Trophoblast cell (in vitro differentiated cells and primary cell): ENCODE data around the gene SHANK1.
A peak's percentile ranks its signal among the peaks of the same experiment; 100 is the strongest.

Experiments used
- DNase-seq, 2 donors: peaks; one replicate each; pipeline ENCODE4 v3.0.0-alpha.2; 2016
- H2AFZ ChIP-seq: 2 replicates; pipeline ENCODE4 v1.6.1; 2013; ENCODE audit warnings: low read length, moderate library complexity, mild to moderate bottlenecking; ENCODE audit not compliant: insufficient read depth, poor library complexity
- H2AK5ac ChIP-seq: 2 replicates; pipeline ENCODE4 v1.6.1; 2013; ENCODE audit warnings: mild to moderate bottlenecking, low read length
- H2BK120ac ChIP-seq: 2 replicates; pipeline ENCODE4 v1.6.1; 2013; ENCODE audit warnings: low read length, mild to moderate bottlenecking, moderate library complexity; ENCODE audit not compliant: insufficient read depth, poor library complexity
- H2BK12ac ChIP-seq: 2 replicates; pipeline ENCODE4 v1.6.1; 2013; ENCODE audit warnings: mild to moderate bottlenecking, low read length, moderate library complexity
- H2BK5ac ChIP-seq: 2 replicates; pipeline ENCODE4 v1.6.1; 2013; ENCODE audit warnings: low read length, low read depth, moderate library complexity, mild to moderate bottlenecking; ENCODE audit not compliant: poor library complexity
- H3K14ac ChIP-seq: 2 replicates; pipeline ENCODE4 v1.6.1; 2013; ENCODE audit warnings: mild to moderate bottlenecking, low read length
- H3K18ac ChIP-seq: 2 replicates; pipeline ENCODE4 v1.6.1; 2013; ENCODE audit warnings: mild to moderate bottlenecking, low read length
- H3K23ac ChIP-seq: 2 replicates; pipeline ENCODE4 v1.6.1; 2013; ENCODE audit warnings: low read length
- H3K27ac ChIP-seq: 2 replicates; pipeline ENCODE4 v1.5.1; 2013; ENCODE audit warnings: low read depth, mild to moderate bottlenecking, inconsistent platforms, low read length, moderate library complexity
- H3K27me3 ChIP-seq: 2 replicates; pipeline ENCODE4 v1.6.1; 2013; ENCODE audit warnings: inconsistent platforms, mild to moderate bottlenecking, low read length, moderate library complexity; ENCODE audit not compliant: insufficient read depth
- H3K36me3 ChIP-seq, 2 experiments: 1 replicate in 1 of 2; 2 replicates in 1 of 2; pipeline ENCODE4 v1.6.1; 2013; ENCODE audit warnings: low read length in 2 of 2, mild to moderate bottlenecking in 2 of 2, moderate library complexity in 1 of 2; ENCODE audit not compliant: insufficient read depth in 2 of 2, control insufficient read depth in 1 of 2
- H3K4ac ChIP-seq: 2 replicates; pipeline ENCODE4 v1.6.1; 2013; ENCODE audit warnings: low read depth, mild to moderate bottlenecking, low read length, moderate library complexity
- H3K4me1 ChIP-seq, 2 experiments: 1 replicate in 1 of 2; 2 replicates in 1 of 2; pipeline ENCODE4 v1.6.1; 2013; ENCODE audit warnings: low read length in 2 of 2, mild to moderate bottlenecking in 2 of 2, moderate library complexity in 1 of 2; ENCODE audit not compliant: insufficient read depth in 2 of 2, control insufficient read depth in 1 of 2
- H3K4me2 ChIP-seq: 2 replicates; pipeline ENCODE4 v1.6.1; 2013; ENCODE audit warnings: inconsistent platforms, mild to moderate bottlenecking, low read length, moderate library complexity
- H3K4me3 ChIP-seq: 2 replicates; pipeline ENCODE4 v1.5.1; 2013; ENCODE audit warnings: mild to moderate bottlenecking, low read depth, low read length, inconsistent platforms
- H3K79me1 ChIP-seq: one replicate; pipeline ENCODE4 v1.6.1; 2013; ENCODE audit warnings: low read length
- H3K79me2 ChIP-seq: 2 replicates; pipeline ENCODE4 v1.6.1; 2013; ENCODE audit warnings: low read length, mild to moderate bottlenecking; ENCODE audit not compliant: control insufficient read depth, insufficient read depth, poor library complexity
- H3K9ac ChIP-seq: 2 replicates; pipeline ENCODE4 v1.6.1; 2013; ENCODE audit warnings: mild to moderate bottlenecking, low read length
- H3K9me3 ChIP-seq: 2 replicates; pipeline ENCODE4 v1.6.1; 2013; ENCODE audit warnings: low read depth, mild to moderate bottlenecking, control low read depth, inconsistent platforms, low read length; ENCODE audit not compliant: insufficient read depth
- H4K12ac ChIP-seq: 2 replicates; pipeline ENCODE4 v1.6.1; 2013; ENCODE audit warnings: low read depth, mild to moderate bottlenecking, low read length, moderate library complexity
- H4K8ac ChIP-seq: 2 replicates; pipeline ENCODE4 v1.6.1; 2013; ENCODE audit warnings: low read depth, mild to moderate bottlenecking, low read length, moderate library complexity
- H4K91ac ChIP-seq: one replicate; pipeline ENCODE4 v1.6.1; 2013; ENCODE audit warnings: low read depth, mild to moderate bottlenecking, low read length, moderate library complexity
- WGBS: extraction: QIAGEN DNeasy Blood & Tissue Kit; methylation state at CpG from one replicate; pipeline ENCODE4 v1.1.7; 2013; ENCODE audit warnings: missing lambda C conversion rate; ENCODE audit not compliant: insufficient read length, insufficient coverage; ENCODE audit errors: extremely low coverage; 5-methylcytosine and 5-hydroxymethylcytosine counted together

Gene SHANK1

GRCh38 chr19:50649433-50650391, 69.9 kb downstream of the SHANK1 start, which contains the start of gene C19orf81:
C19orf81 (plus strand) TSS chr19:50649445; CDS start chr19:50649445, 0 bp downstream.
- Histone ChIP-seq H3K27ac (no peak within 1 kb of the TSS), H2AFZ (no peak within 1 kb of the TSS), H4K12ac (no peak within 1 kb of the TSS), H2BK5ac (no peak within 1 kb of the TSS), H3K18ac (no peak within 1 kb of the TSS), H3K79me2 (no peaks in the 10 kb centered on the region), H3K4ac (no peak within 1 kb of the TSS), H3K9ac (no peak within 1 kb of the TSS), H3K4me1 (no peaks in the 10 kb centered on the region), H4K8ac (peak within 1 kb of the TSS; percentile 69), H3K27me3 (no peaks in the 10 kb centered on the region), H3K23ac (no peak within 1 kb of the TSS), H3K4me3 (no peak within 1 kb of the TSS), H3K4me2 (no peak within 1 kb of the TSS), H3K14ac (no peak within 1 kb of the TSS), H2BK12ac (no peak within 1 kb of the TSS), H2AK5ac (no peak within 1 kb of the TSS), H3K9me3 (no peaks in the 10 kb centered on the region), H3K36me3 (no peaks in the 10 kb centered on the region), H3K79me1 (no peaks in the 10 kb centered on the region), H4K91ac (no peak within 1 kb of the TSS), H2BK120ac (no peak within 1 kb of the TSS)
- no peak for DNase-seq
- no CpG with 5 or more reads among the region's 7 CpGs for WGBS

GRCh38 chr19:50648659-50649058, 70.9 kb downstream of the SHANK1 start:
- no peak overlapping the region for H3K4ac ChIP-seq
- no peak overlapping the region for H2BK5ac ChIP-seq
- H3K18ac ChIP-seq: no peak overlapping the region
- H3K4me1 ChIP-seq: no peaks in the 10 kb centered on the region
- H3K79me1 ChIP-seq: no peaks in the 10 kb centered on the region
- no peak overlapping the region for H3K23ac ChIP-seq
- H3K4me3 ChIP-seq: no peak overlapping the region
- H2AK5ac ChIP-seq: no peak overlapping the region
- no peak overlapping the region for H2BK120ac ChIP-seq
- no peak overlapping the region for H3K9ac ChIP-seq
- H3K14ac ChIP-seq: no peak overlapping the region
- no peak overlapping the region for H2BK12ac ChIP-seq
- H3K9me3 ChIP-seq: no peaks in the 10 kb centered on the region
- no peak for DNase-seq
- H3K4me2 ChIP-seq: no peak overlapping the region
- no peak overlapping the region for H4K12ac ChIP-seq
- WGBS: no CpG with 5 or more reads among the region's 5 CpGs
- H4K91ac ChIP-seq: no peak overlapping the region
- no peaks in the 10 kb centered on the region for H3K36me3 ChIP-seq
- no peak overlapping the region for H2AFZ ChIP-seq
- no peaks in the 10 kb centered on the region for H3K27me3 ChIP-seq
- no peaks in the 10 kb centered on the region for H3K79me2 ChIP-seq
- H3K27ac ChIP-seq: no peak overlapping the region
- H4K8ac ChIP-seq: no peak overlapping the region

- WGBS: no CpG with 5 or more reads among the region's 10 CpGs
- H3K9me3 ChIP-seq: no peaks in the 10 kb centered on the region
- H3K4me1 ChIP-seq: no peaks in the 10 kb centered on the region
- no peaks in the 10 kb centered on the region for H3K79me1 ChIP-seq
- no peak overlapping the region for H2AK5ac ChIP-seq
- H2BK12ac ChIP-seq: no peak overlapping the region
- no peak overlapping the region for H3K4me3 ChIP-seq
- H3K14ac ChIP-seq: no peak overlapping the region
- H3K9ac ChIP-seq: no peak overlapping the region
- H4K12ac ChIP-seq: no peak overlapping the region
- no peak overlapping the region for H3K27ac ChIP-seq
- H4K8ac ChIP-seq: no peak overlapping the region
- no peak overlapping the region for H2BK120ac ChIP-seq
- H2BK5ac ChIP-seq: no peak overlapping the region
- DNase-seq: no peak
- no peaks in the 10 kb centered on the region for H3K27me3 ChIP-seq
- H3K36me3 ChIP-seq: no peaks in the 10 kb centered on the region
- H3K4me2 ChIP-seq: no peak overlapping the region
- H2AFZ ChIP-seq: no peak overlapping the region
- H3K18ac ChIP-seq: no peak overlapping the region
- no peak overlapping the region for H3K4ac ChIP-seq
- H4K91ac ChIP-seq: no peak overlapping the region
- H3K23ac ChIP-seq: no peak overlapping the region
- no peaks in the 10 kb centered on the region for H3K79me2 ChIP-seq
Observed at GRCh38 chr19:50647879-50648615, 71.6 kb downstream of the SHANK1 start.

- H3K9ac ChIP-seq: no peak overlapping the region
- no peak for DNase-seq
- no peak overlapping the region for H2BK5ac ChIP-seq
- H3K4me3 ChIP-seq: no peak overlapping the region
- H3K79me1 ChIP-seq: no peaks in the 10 kb centered on the region
- H4K12ac ChIP-seq: no peak overlapping the region
- H3K36me3 ChIP-seq: no peaks in the 10 kb centered on the region
- no peak overlapping the region for H4K8ac ChIP-seq
- H2AFZ ChIP-seq: no peak overlapping the region
- H3K18ac ChIP-seq: no peak overlapping the region
- no peak overlapping the region for H2AK5ac ChIP-seq
- H3K23ac ChIP-seq: no peak overlapping the region
- H3K79me2 ChIP-seq: no peaks in the 10 kb centered on the region
- no peak overlapping the region for H3K4ac ChIP-seq
- H3K9me3 ChIP-seq: no peaks in the 10 kb centered on the region
- H4K91ac ChIP-seq: no peak overlapping the region
- no peak overlapping the region for H2BK12ac ChIP-seq
- no peak overlapping the region for H3K14ac ChIP-seq
- WGBS: no CpG with 5 or more reads among the region's 6 CpGs
- H3K27me3 ChIP-seq: no peaks in the 10 kb centered on the region
- H2BK120ac ChIP-seq: no peak overlapping the region
- no peaks in the 10 kb centered on the region for H3K4me1 ChIP-seq
- no peak overlapping the region for H3K27ac ChIP-seq
- no peak overlapping the region for H3K4me2 ChIP-seq
Observed at GRCh38 chr19:50646074-50646807, 73.4 kb downstream of the SHANK1 start.
